Adipose tissue (tissue), 3 donors: Measurements from ENCODE around the gene RBPJ. TPM values are rescaled to one million over a fixed set of nuclear protein-coding genes. Genes with fewer than 3 reads are reported as not detected.
"Not testable (repeated sequence)": the region's sequence is repeated elsewhere in the genome, so short reads cannot be mapped to it uniquely, and the experiment has no call there.

Source experiments
- H3K27ac ChIP-seq: one replicate; pipeline ENCODE4 v1.5.1; 2013; ENCODE audit warnings: low read depth, low read length
- WGBS, 3 donors: extraction: QIAGEN DNeasy Blood & Tissue Kit; methylation state at CpG; one replicate each; pipeline ENCODE4 v1.1.7; 2013; 5-methylcytosine and 5-hydroxymethylcytosine counted together
- polyA plus RNA-seq, 3 donors: library from polyadenylated mRNA; stranded (reverse); fragments of 200-250 nt; gene quantifications; one replicate each; pipeline ENCODE4 v1.2.3, GENCODE V29; 2013
- donor health status: healthy with polysubstance abuse.
- donor health status: Bipolar disorder and iron deficiency.
- donor health status: healthy.

Gene RBPJ
- polyA plus RNA-seq, 3 donors: 12.1 to 72.5 (median 25.9) TPM

- no peak overlapping the region for H3K27ac ChIP-seq
- 58 to 68% (median 67%) methylated on average over 2 of the region's 2 CpGs for WGBS, 3 donors
These were observed 6.0 kb downstream of the RBPJ start for GRCh38 chr4:26326791-26327190.

GRCh38 chr4:26330186-26330787 is 9.5 kb downstream of the RBPJ start:
- 33 to 46% (median 43%) methylated on average over 4 of the region's 4 CpGs for WGBS, 3 donors
- H3K27ac ChIP-seq: no peak overlapping the region

- no peak overlapping the region for H3K27ac ChIP-seq
- WGBS, 3 donors: 60 to 79% (median 78%) methylated on average over 6 of the region's 6 CpGs
These were observed 10.1 kb downstream of the RBPJ start for GRCh38 chr4:26330946-26331345.

GRCh38 chr4:26331380-26331950 is 10.7 kb downstream of the RBPJ start:
- 58 to 61% (median 59%) methylated on average over 7 of the region's 7 CpGs for WGBS, 3 donors
- H3K27ac ChIP-seq: no peak overlapping the region

GRCh38 chr4:26334366-26334765 is 13.6 kb downstream of the RBPJ start:
- 39 to 83% (median 62%) methylated on average over 3 of the region's 3 CpGs for WGBS, 3 donors
- no peak overlapping the region for H3K27ac ChIP-seq

GRCh38 chr4:26337612-26338011 is 16.8 kb downstream of the RBPJ start:
- WGBS, 3 donors: 49 to 90% (median 82%) methylated on average over 2 of the region's 2 CpGs
- no peak overlapping the region for H3K27ac ChIP-seq

- WGBS, 3 donors: 31 to 59% (median 49%) methylated on average over 3 of the region's 3 CpGs
- H3K27ac ChIP-seq: no peak overlapping the region
These were observed 21.7 kb downstream of the RBPJ start for GRCh38 chr4:26342328-26343037.

GRCh38 chr4:26343038-26343398 is 22.2 kb downstream of the RBPJ start:
- H3K27ac ChIP-seq: no peak overlapping the region
- 60 to 66% (median 63%) methylated on average over 3 of the region's 3 CpGs for WGBS, 3 donors

- 47 to 72% (median 50%) methylated on average over 4 of the region's 4 CpGs for WGBS, 3 donors
- no peak overlapping the region for H3K27ac ChIP-seq
These were observed 24.2 kb downstream of the RBPJ start for GRCh38 chr4:26344901-26345564.

GRCh38 chr4:26345565-26345938 is 24.7 kb downstream of the RBPJ start:
- no peak overlapping the region for H3K27ac ChIP-seq
- WGBS, 3 donors: 44 to 79% (median 50%) methylated on average over 3 of the region's 3 CpGs

- 59 to 62% (median 62%) methylated on average over 6 of the region's 6 CpGs for WGBS, 3 donors
- no peak overlapping the region for H3K27ac ChIP-seq
These were observed 25.4 kb downstream of the RBPJ start for GRCh38 chr4:26346203-26346620.

GRCh38 chr4:26349496-26349895 is 28.7 kb downstream of the RBPJ start:
- no peak overlapping the region for H3K27ac ChIP-seq
- 43 to 78% (median 71%) methylated on average over 2 of the region's 2 CpGs for whole genome bisulfite sequencing, 3 donors

- WGBS, 3 donors: 70 to 86% (median 79%) methylated on average over 2 of the region's 2 CpGs
- no peak overlapping the region for H3K27ac ChIP-seq
These were observed 30.9 kb downstream of the RBPJ start for GRCh38 chr4:26351685-26352084.

- 83 to 89% (median 88%) methylated on average over 7 of the region's 7 CpGs for WGBS, 3 donors
- no peak overlapping the region for H3K27ac ChIP-seq
These were observed 33.7 kb downstream of the RBPJ start for GRCh38 chr4:26354491-26354890.

GRCh38 chr4:26355392-26356052 is 34.7 kb downstream of the RBPJ start:
- WGBS, 3 donors: 62 to 94% (median 83%) methylated on average over 1 of the region's 1 CpG
- no peak overlapping the region for H3K27ac ChIP-seq

- no peak overlapping the region for H3K27ac ChIP-seq
- 25 to 29% (median 27%) methylated on average over 2 of the region's 2 CpGs for WGBS, 3 donors
These were observed 35.3 kb downstream of the RBPJ start for GRCh38 chr4:26356081-26356501.

- WGBS, 3 donors: 66 to 86% (median 72%) methylated on average over 27 to 32 of the region's 32 CpGs
- H3K27ac ChIP-seq: not testable (repeated sequence)
These were observed 38.7 kb downstream of the RBPJ start for GRCh38 chr4:26359521-26359920.

- WGBS, 3 donors: 76 to 97% (median 97%) methylated on average over 4 of the region's 4 CpGs
These were observed 39.5 kb downstream of the RBPJ start for GRCh38 chr4:26360273-26360672.

GRCh38 chr4:26360864-26361263 is 40.0 kb downstream of the RBPJ start:
- H3K27ac ChIP-seq: no peak overlapping the region
- WGBS, 3 donors: 57 to 83% (median 81%) methylated on average over 5 of the region's 5 CpGs

More at GRCh38 chr4:26360273-26360672, 39.5 kb downstream of the RBPJ start:
- no peak overlapping the region for H3K27ac ChIP-seq
